Measurements from ENCODE around the gene MAL.

The MAL gene

GRCh38 chr2:95001701-95002100 is 23.8 kb upstream of the MAL start:
- Histone ChIP-seq H3K4me1 (ENCODE audit: insufficient read depth, poor library complexity, severe bottlenecking) (no peaks in the 10 kb centered on the region), H3K27ac (ENCODE audit: poor library complexity, severe bottlenecking) (no peak overlapping the region), H3K27me3 (ENCODE audit: insufficient read depth, poor library complexity, severe bottlenecking) (peaks cover 23% of the 10 kb centered on the region), H3K4me3 (ENCODE audit: severe bottlenecking) (no peak overlapping the region), H3K9me3 (ENCODE audit: severe bottlenecking) (no peaks in the 10 kb centered on the region), H3K36me3 (ENCODE audit: low read depth) (no peaks in the 10 kb centered on the region)
- TF ChIP-seq CTCF (IDR thresholded peaks at IDR 0.05; ENCODE audit: poor library complexity, severe bottlenecking), result no peak
- peak; percentile 2 for DNase-seq (ENCODE audit: low spot score)
- no peak for ATAC-seq (ENCODE audit: low read depth)

GRCh38 chr2:95002498-95002897 is 23.0 kb upstream of the MAL start:
- DNase-seq (ENCODE audit: low spot score), result peak; percentile 5
- TF ChIP-seq CTCF (IDR thresholded peaks at IDR 0.05; ENCODE audit: poor library complexity, severe bottlenecking), result no peak
- ATAC-seq (ENCODE audit: low read depth), result no peak

DNA sequence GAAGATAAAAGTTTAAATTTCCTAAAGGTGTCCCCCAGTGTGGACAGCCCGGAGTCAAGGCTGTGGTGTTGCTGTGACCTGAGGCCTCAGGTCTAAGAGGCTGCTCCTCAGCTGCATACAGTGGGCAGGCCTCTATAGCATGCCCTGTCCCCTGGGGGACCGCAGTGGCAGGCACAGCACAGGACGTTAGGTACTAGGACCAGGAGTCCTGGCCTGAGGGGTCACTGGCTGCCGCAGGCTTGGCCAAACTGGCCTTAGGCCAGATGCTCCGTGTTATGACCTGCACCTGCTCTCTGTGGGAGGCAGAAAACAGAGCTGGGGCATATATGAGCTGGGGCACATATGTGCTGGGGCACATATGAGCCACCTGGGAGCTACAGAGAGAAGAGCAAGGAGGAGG is 21.2 kb upstream of the MAL start:
- Histone ChIP-seq H3K4me3 (ENCODE audit: severe bottlenecking) (no peak overlapping the region), H3K27ac (ENCODE audit: poor library complexity, severe bottlenecking) (no peak overlapping the region), H3K4me1 (ENCODE audit: insufficient read depth, poor library complexity, severe bottlenecking) (no peaks in the 10 kb centered on the region), H3K36me3 (ENCODE audit: low read depth) (no peaks in the 10 kb centered on the region), H3K9me3 (ENCODE audit: severe bottlenecking) (no peaks in the 10 kb centered on the region), H3K27me3 (ENCODE audit: insufficient read depth, poor library complexity, severe bottlenecking) (peaks cover 2% of the 10 kb centered on the region)
- TF ChIP-seq CTCF (IDR thresholded peaks at IDR 0.05; ENCODE audit: poor library complexity, severe bottlenecking), result no peak
- no peak for DNase-seq (ENCODE audit: low spot score)
- ATAC-seq (ENCODE audit: low read depth), result no peak

More at GRCh38 chr2:95002498-95002897, 23.0 kb upstream of the MAL start:
- H3K9me3 ChIP-seq (ENCODE audit: severe bottlenecking), result no peaks in the 10 kb centered on the region
- no peaks in the 10 kb centered on the region for H3K36me3 ChIP-seq (ENCODE audit: low read depth)
- H3K4me3 ChIP-seq (ENCODE audit: severe bottlenecking), result no peak overlapping the region
- no peaks in the 10 kb centered on the region for H3K4me1 ChIP-seq (ENCODE audit: insufficient read depth, poor library complexity, severe bottlenecking)
- H3K27ac ChIP-seq (ENCODE audit: poor library complexity, severe bottlenecking), result no peak overlapping the region
- H3K27me3 ChIP-seq (ENCODE audit: insufficient read depth, poor library complexity, severe bottlenecking), result peaks cover 15% of the 10 kb centered on the region

DNA sequence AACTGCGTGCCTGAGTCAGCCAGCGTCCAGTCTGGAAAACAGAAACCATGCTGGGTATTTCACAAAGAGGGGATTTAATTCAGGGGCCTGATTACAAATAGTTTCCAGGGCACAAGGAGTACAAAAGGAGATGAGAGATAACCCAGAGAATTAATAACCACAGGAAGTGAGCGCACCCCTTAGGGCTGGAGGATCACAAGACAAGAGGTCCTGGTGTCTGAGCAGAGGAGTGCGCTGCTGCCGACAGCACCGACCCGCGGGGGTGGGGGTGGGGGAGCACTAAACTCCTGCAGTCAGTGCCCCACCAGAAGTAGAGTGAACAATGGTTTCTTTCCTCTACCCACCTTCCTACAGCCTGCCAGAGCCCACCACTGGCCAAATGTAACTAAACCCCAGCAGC is 20.8 kb upstream of the MAL start:
- Histone ChIP-seq H3K4me3 (ENCODE audit: severe bottlenecking) (no peak overlapping the region), H3K27ac (ENCODE audit: poor library complexity, severe bottlenecking) (no peak overlapping the region), H3K4me1 (ENCODE audit: insufficient read depth, poor library complexity, severe bottlenecking) (no peaks in the 10 kb centered on the region), H3K27me3 (ENCODE audit: insufficient read depth, poor library complexity, severe bottlenecking) (no peaks in the 10 kb centered on the region), H3K36me3 (ENCODE audit: low read depth) (no peaks in the 10 kb centered on the region), H3K9me3 (ENCODE audit: severe bottlenecking) (no peaks in the 10 kb centered on the region)
- DNase-seq (ENCODE audit: low spot score) (no peak), ATAC-seq (ENCODE audit: low read depth) (no peak)
- no peak for TF ChIP-seq CTCF (IDR thresholded peaks at IDR 0.05; ENCODE audit: poor library complexity, severe bottlenecking)

GRCh38 chr2:95005726-95006125 is 19.8 kb upstream of the MAL start:
- no peak for DNase-seq (ENCODE audit: low spot score)
- Histone ChIP-seq H3K27me3 (ENCODE audit: insufficient read depth, poor library complexity, severe bottlenecking) (no peaks in the 10 kb centered on the region), H3K9me3 (ENCODE audit: severe bottlenecking) (no peaks in the 10 kb centered on the region), H3K36me3 (ENCODE audit: low read depth) (no peaks in the 10 kb centered on the region), H3K27ac (ENCODE audit: poor library complexity, severe bottlenecking) (no peak overlapping the region), H3K4me3 (ENCODE audit: severe bottlenecking) (no peak overlapping the region), H3K4me1 (ENCODE audit: insufficient read depth, poor library complexity, severe bottlenecking) (no peaks in the 10 kb centered on the region)
- no peak for TF ChIP-seq CTCF (IDR thresholded peaks at IDR 0.05; ENCODE audit: poor library complexity, severe bottlenecking)
- no peak for ATAC-seq (ENCODE audit: low read depth)

Measured in RWPE2 (cell line).